Measurements from ENCODE around the gene CHD9.
"Not testable (repeated sequence)": the region's sequence is repeated elsewhere in the genome, so short reads cannot be mapped to it uniquely, and the experiment has no call there.

The CHD9 gene

DNA sequence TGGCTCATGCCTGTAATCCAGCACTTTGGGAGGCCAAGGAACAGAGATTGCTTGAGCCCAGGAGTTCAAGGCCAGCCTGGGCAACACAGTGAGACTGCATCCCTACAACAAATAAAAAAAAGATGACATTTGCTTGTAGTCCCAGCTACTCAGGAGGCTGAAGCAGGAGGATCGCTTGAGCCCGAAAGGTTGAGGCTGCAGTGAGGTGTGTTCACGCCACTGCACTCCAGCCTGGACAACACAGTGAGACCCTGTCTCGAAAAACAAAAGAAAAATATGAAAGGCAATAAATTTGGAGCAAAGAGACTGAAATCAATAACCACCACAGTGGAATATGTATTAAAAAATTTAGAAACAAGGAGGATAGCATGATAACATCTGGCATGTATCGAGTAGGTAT lies 235.7 kb downstream of the CHD9 start:
- Histone ChIP-seq H3K36me3 (replicated peaks) (peaks cover 62% of the 10 kb centered on the region), H3K9me3 (no peaks in the 10 kb centered on the region), H3K4me3 (no peak overlapping the region), H3K27me3 (ENCODE audit: low read depth) (no peaks in the 10 kb centered on the region), H3K4me1 (peaks cover 3% of the 10 kb centered on the region; the same call in 1 of the 2 replicates)
- in situ Hi-C loops (cut with MboI; ENCODE audit: low sequenced_read_pairs): no loop called here
- no peak for DNase-seq (ENCODE audit: low spot score in 2 of 2)

GRCh38 chr16:53291757-53292392 lies 237.1 kb downstream of the CHD9 start:
- no peak for DNase-seq (ENCODE audit: low spot score in 2 of 2)
- in situ Hi-C loops (cut with MboI; ENCODE audit: low sequenced_read_pairs): no loop called here
- H3K9me3 ChIP-seq: no peaks in the 10 kb centered on the region
- H3K36me3 ChIP-seq (replicated peaks): peaks cover 52% of the 10 kb centered on the region
- no peaks in the 10 kb centered on the region for H3K27me3 ChIP-seq (ENCODE audit: low read depth)
- peaks cover 6% of the 10 kb centered on the region; the same call in 1 of the 2 replicates for H3K4me1 ChIP-seq
- no peak overlapping the region for H3K4me3 ChIP-seq

- no peaks in the 10 kb centered on the region for H3K27me3 ChIP-seq (ENCODE audit: low read depth)
- DNase-seq (ENCODE audit: low spot score in 2 of 2): no peak
- H3K4me3 ChIP-seq: no peak overlapping the region
- no peaks in the 10 kb centered on the region for H3K9me3 ChIP-seq
- in situ Hi-C loops (cut with MboI; ENCODE audit: low sequenced_read_pairs): no loop called here
- peaks cover 55% of the 10 kb centered on the region for H3K36me3 ChIP-seq (replicated peaks)
- H3K4me1 ChIP-seq: peaks cover 6% of the 10 kb centered on the region; the same call in 1 of the 2 replicates
Measured at GRCh38 chr16:53297477-53297876, 242.7 kb downstream of the CHD9 start.

DNA sequence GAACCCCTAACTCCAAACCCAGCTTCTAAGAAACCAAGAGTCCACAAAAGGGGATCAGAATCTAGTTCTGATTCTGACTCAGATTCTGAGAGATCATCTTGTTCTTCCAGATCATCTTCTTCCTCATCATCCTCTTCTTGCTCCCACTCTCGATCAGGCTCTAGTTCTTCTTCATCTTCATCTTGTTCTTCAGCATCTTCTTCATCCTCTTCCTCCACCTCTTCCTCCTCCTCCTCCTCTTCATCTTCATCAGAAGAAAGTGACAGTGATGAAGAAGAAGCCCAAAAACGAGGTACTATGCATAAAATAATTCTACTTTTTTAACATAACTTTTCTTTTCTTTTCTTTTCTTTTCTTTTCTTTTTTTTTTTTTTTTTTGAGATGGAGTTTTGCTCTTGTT lies 249.5 kb downstream of the CHD9 start:
- Histone ChIP-seq H3K4me3 (no peak overlapping the region), H3K9me3 (no peaks in the 10 kb centered on the region), H3K4me1 (no peaks in the 10 kb centered on the region), H3K36me3 (replicated peaks) (peaks cover 45% of the 10 kb centered on the region), H3K27me3 (ENCODE audit: low read depth) (no peaks in the 10 kb centered on the region)
- DNase-seq (ENCODE audit: low spot score in 2 of 2): no peak
- in situ Hi-C loops (cut with MboI; ENCODE audit: low sequenced_read_pairs): no loop called here

GRCh38 chr16:53305743-53306142 lies 251.0 kb downstream of the CHD9 start:
- peaks cover 39% of the 10 kb centered on the region for H3K36me3 ChIP-seq (replicated peaks)
- H3K4me1 ChIP-seq: no peaks in the 10 kb centered on the region
- DNase-seq (ENCODE audit: low spot score in 2 of 2): no peak
- H3K27me3 ChIP-seq (ENCODE audit: low read depth): no peaks in the 10 kb centered on the region
- in situ Hi-C loops (cut with MboI; ENCODE audit: low sequenced_read_pairs): no loop called here
- no peaks in the 10 kb centered on the region for H3K9me3 ChIP-seq
- no peak overlapping the region for H3K4me3 ChIP-seq

DNA sequence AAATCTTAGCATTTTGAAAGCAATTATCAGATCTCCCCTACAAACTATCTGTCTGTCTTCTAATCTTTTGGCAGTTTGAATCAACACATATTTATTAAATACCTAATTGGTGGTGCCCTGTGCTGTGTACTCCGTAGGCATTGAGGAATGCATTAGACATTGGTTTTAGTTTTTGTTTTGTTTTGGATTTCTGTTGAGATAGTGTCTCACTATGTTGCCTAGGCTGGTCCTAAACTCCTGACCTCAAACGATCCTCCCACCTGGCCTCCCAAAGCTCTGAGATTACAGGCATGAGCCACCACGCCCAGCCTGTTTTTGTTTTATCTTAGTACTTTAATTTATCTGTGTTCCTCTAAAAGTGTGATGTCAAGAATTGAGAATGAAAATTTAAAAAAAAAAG lies 254.7 kb downstream of the CHD9 start:
- in situ Hi-C loops (cut with MboI; ENCODE audit: low sequenced_read_pairs): no loop called here
- H3K36me3 ChIP-seq (replicated peaks): peaks cover 55% of the 10 kb centered on the region
- H3K9me3 ChIP-seq: no peaks in the 10 kb centered on the region
- no peaks in the 10 kb centered on the region for H3K4me1 ChIP-seq
- no peak for DNase-seq (ENCODE audit: low spot score in 2 of 2)
- H3K27me3 ChIP-seq (ENCODE audit: low read depth): no peaks in the 10 kb centered on the region
- no peak overlapping the region for H3K4me3 ChIP-seq

- in situ Hi-C loops (cut with MboI; ENCODE audit: low sequenced_read_pairs): no loop called here
- H3K36me3 ChIP-seq (replicated peaks): peaks cover 60% of the 10 kb centered on the region
Measured at GRCh38 chr16:53320992-53321391, 266.2 kb downstream of the CHD9 start.

GRCh38 chr16:53323924-53324323 lies 269.1 kb downstream of the CHD9 start:
- Histone ChIP-seq H3K36me3 (replicated peaks) (peaks cover 40% of the 10 kb centered on the region), H3K9me3 (no peaks in the 10 kb centered on the region), H3K4me3 (no peak overlapping the region), H3K27me3 (ENCODE audit: low read depth) (no peaks in the 10 kb centered on the region), H3K4me1 (no peaks in the 10 kb centered on the region)
- DNase-seq (ENCODE audit: low spot score in 2 of 2): no peak
- in situ Hi-C loops (cut with MboI; ENCODE audit: low sequenced_read_pairs): no loop called here

More at GRCh38 chr16:53320992-53321391, 266.2 kb downstream of the CHD9 start:
- DNase-seq (ENCODE audit: low spot score in 2 of 2): no peak
- Histone ChIP-seq H3K4me3 (no peak overlapping the region), H3K9me3 (no peaks in the 10 kb centered on the region), H3K4me1 (no peaks in the 10 kb centered on the region), H3K27me3 (ENCODE audit: low read depth) (no peaks in the 10 kb centered on the region)

DNA sequence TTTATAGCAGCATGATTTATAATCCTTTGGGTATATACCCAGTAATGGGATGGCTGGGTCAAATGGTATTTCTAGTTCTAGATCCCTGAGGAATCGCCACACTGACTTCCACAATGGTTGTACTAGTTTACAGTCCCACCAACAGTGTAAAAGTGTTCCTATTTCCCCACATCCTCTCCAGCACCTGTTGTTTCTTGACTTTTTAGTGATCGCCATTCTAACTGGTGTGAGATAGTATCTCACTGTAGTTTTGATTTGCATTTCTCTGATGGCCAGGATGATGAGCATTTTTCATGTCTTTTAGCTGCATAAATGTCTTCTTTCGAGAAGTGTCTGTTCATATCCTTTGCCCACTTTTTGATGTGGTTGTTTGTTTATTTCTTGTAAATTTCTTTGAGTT lies 276.2 kb downstream of the CHD9 start:
- in situ Hi-C loops (cut with MboI; ENCODE audit: low sequenced_read_pairs); H3K9me3 ChIP-seq; H3K36me3 ChIP-seq (replicated peaks); DNase-seq (ENCODE audit: low spot score in 2 of 2); H3K4me3 ChIP-seq; H3K4me1 ChIP-seq; H3K27me3 ChIP-seq (ENCODE audit: low read depth): not testable (repeated sequence)

DNA sequence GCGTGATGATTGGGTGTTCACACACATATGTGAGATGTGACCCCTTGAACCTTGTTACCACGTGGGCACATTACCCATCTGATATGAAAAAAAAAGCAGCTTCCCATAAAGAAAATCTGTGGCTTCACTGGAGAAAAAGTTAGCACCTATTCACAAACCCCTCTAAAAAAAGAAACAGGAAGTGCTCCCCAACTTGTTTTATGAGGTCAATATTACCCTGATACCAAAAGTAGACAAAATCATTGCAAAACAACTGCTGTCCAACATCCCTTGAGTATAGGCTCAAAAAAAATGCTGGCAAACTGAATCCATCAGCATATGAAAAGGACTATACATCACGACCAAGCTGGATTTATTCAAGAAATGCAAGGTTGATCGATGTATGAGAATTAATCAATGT lies 279.8 kb downstream of the CHD9 start:
- Histone ChIP-seq H3K9me3 (no peaks in the 10 kb centered on the region), H3K27me3 (ENCODE audit: low read depth) (no peaks in the 10 kb centered on the region), H3K4me3 (no peak overlapping the region), H3K4me1 (no peaks in the 10 kb centered on the region), H3K36me3 (replicated peaks) (no peaks in the 10 kb centered on the region)
- in situ Hi-C loops (cut with MboI; ENCODE audit: low sequenced_read_pairs): no loop called here
- DNase-seq (ENCODE audit: low spot score in 2 of 2): no peak

GRCh38 chr16:53337294-53337693 lies 282.5 kb downstream of the CHD9 start:
- no peaks in the 10 kb centered on the region; the same call in 1 of the 2 replicates for H3K9me3 ChIP-seq
- H3K4me1 ChIP-seq: no peaks in the 10 kb centered on the region
- in situ Hi-C loops (cut with MboI; ENCODE audit: low sequenced_read_pairs): no loop called here
- no peaks in the 10 kb centered on the region for H3K36me3 ChIP-seq (replicated peaks)
- DNase-seq (ENCODE audit: low spot score in 2 of 2): no peak
- H3K27me3 ChIP-seq (ENCODE audit: low read depth): no peaks in the 10 kb centered on the region
- H3K4me3 ChIP-seq: no peak overlapping the region

DNA sequence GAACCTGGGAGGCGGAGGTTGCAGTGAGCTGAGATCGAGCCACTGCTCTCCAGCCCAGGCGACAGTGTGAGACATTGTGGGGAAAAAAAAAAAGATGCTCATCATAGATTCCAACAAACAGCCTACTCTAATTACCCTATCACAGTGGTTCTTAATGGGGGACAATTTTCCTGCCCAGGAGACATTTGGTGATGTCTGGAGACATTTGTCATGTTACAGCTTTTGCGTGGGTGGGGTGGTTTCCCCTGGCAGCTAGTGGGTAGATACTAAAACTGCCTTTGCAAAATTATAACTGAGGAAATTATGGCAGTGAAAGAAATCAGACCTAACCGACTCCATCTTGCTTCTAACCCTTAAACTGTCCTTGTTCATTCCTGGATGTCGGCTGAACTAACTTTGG lies 287.0 kb downstream of the CHD9 start:
- no peaks in the 10 kb centered on the region for H3K27me3 ChIP-seq (ENCODE audit: low read depth)
- in situ Hi-C loops (cut with MboI; ENCODE audit: low sequenced_read_pairs): no loop called here
- H3K9me3 ChIP-seq: no peaks in the 10 kb centered on the region; the same call in 1 of the 2 replicates
- no peaks in the 10 kb centered on the region for H3K36me3 ChIP-seq (replicated peaks)
- H3K4me1 ChIP-seq: no peaks in the 10 kb centered on the region
- no peak for DNase-seq (ENCODE audit: low spot score in 2 of 2)
- H3K4me3 ChIP-seq: no peak overlapping the region

- H3K4me1 ChIP-seq: no peaks in the 10 kb centered on the region
- in situ Hi-C loops (cut with MboI; ENCODE audit: low sequenced_read_pairs): no loop called here
- H3K27me3 ChIP-seq (ENCODE audit: low read depth): no peaks in the 10 kb centered on the region
- no peak overlapping the region for H3K4me3 ChIP-seq
- H3K36me3 ChIP-seq (replicated peaks): no peaks in the 10 kb centered on the region
- H3K9me3 ChIP-seq: no peaks in the 10 kb centered on the region
- no peak for DNase-seq (ENCODE audit: low spot score in 2 of 2)
Measured at GRCh38 chr16:53355064-53355463, 300.3 kb downstream of the CHD9 start.

GRCh38 chr16:53356478-53357207 lies 301.9 kb downstream of the CHD9 start:
- no peaks in the 10 kb centered on the region for H3K9me3 ChIP-seq
- no peak overlapping the region for H3K4me3 ChIP-seq
- DNase-seq (ENCODE audit: low spot score in 2 of 2): peak in 1 of 2 experiments; percentile 15
- no peaks in the 10 kb centered on the region for H3K27me3 ChIP-seq (ENCODE audit: low read depth)
- no peaks in the 10 kb centered on the region for H3K4me1 ChIP-seq
- no peaks in the 10 kb centered on the region for H3K36me3 ChIP-seq (replicated peaks)
- in situ Hi-C loops (cut with MboI; ENCODE audit: low sequenced_read_pairs): no loop called here

Measured in HAP-1 (cell line).